Esophagus muscularis mucosa (tissue), 4 donors: ENCODE measurements around the gene RIC1. TPM values are rescaled to one million over a fixed set of nuclear protein-coding genes. Genes with fewer than 3 reads are reported as not detected.

Experiments used
- DNase-seq: peaks from one replicate; pipeline ENCODE4 v3.0.0-alpha.2; 2017; ENCODE audit errors: extremely low spot score
- H3K27ac ChIP-seq, 4 donors: fragments of 200-600 bp; sonication (generic); replicated peaks in 1 of 4; 1 replicate in 3 of 4; 2 replicates in 1 of 4; pipeline ENCODE4 v1.5.1; 2016 to 2019; ENCODE audit warnings: mild to moderate bottlenecking in 1 of 4
- H3K27me3 ChIP-seq, 4 donors: fragments of 200-600 bp; sonication (generic); one replicate each; pipeline versions ENCODE4 v1.5.1 to v1.6.0; 2016 to 2019
- H3K36me3 ChIP-seq, 4 donors: fragments of 200-600 bp; sonication (generic); one replicate each; pipeline ENCODE4 v1.5.1; 2016 to 2019
- H3K4me1 ChIP-seq, 4 donors: fragments of 200-600 bp; sonication (generic); one replicate each; pipeline ENCODE4 v1.5.1; 2016 to 2019
- H3K4me3 ChIP-seq, 4 donors: fragments of 200-600 bp; sonication (generic); 1 replicate in 2 of 4; 2 replicates in 2 of 4; pipeline ENCODE4 v1.5.1; 2016 to 2019; ENCODE audit warnings: mild to moderate bottlenecking in 4 of 4, moderate library complexity in 1 of 4
- H3K9me3 ChIP-seq, 4 donors: fragments of 200-600 bp; sonication (generic); 1 replicate in 3 of 4; 2 replicates in 1 of 4; pipeline ENCODE4 v1.5.1; 2016 to 2019
- EP300 ChIP-seq: sonication (generic); formaldehyde crosslinking; IDR thresholded peaks from one replicate; pipeline ENCODE4 v1.6.1; 2017; ENCODE audit warnings: antibody characterized with exemption
- POLR2A ChIP-seq: fragments of 450-650 bp; IDR thresholded peaks from one replicate; pipeline ENCODE4 v1.6.1; 2017; ENCODE audit warnings: antibody characterized with exemption, moderate library complexity, mild to moderate bottlenecking, low read depth
- POLR2AphosphoS5 ChIP-seq, 2 donors: sonication (generic); formaldehyde crosslinking; IDR thresholded peaks; one replicate each; pipeline ENCODE4 v1.6.1; 2017; ENCODE audit warnings: antibody characterized with exemption in 2 of 2
- WGBS: methylation state at CpG from one replicate; pipeline ENCODE4 v1.1.5; 2018; 5-methylcytosine and 5-hydroxymethylcytosine counted together
- intact Hi-C: fragments of 100-400 bp; cut with DNase I; formaldehyde crosslinking; loops from one replicate; pipeline ENCODE4 v1.15.1; 2023
- total RNA-seq, 4 donors: library from RNA; depleted of rRNA; stranded (reverse); fragments of >200 nt; gene quantifications; one replicate each; pipeline versions ENCODE4 v1.1.0 to v1.2.1, GENCODE V29; 2016
- TF ChIP-seq, protein P1 (sequence below), 3 experiments: fragments of 200-600 bp in 2 of 3; fragments of 450-650 bp in 1 of 3; sonication (generic) in 2 of 3; IDR thresholded peaks; one replicate each; pipeline ENCODE4 v1.5.1; 2017 to 2019; ENCODE audit warnings: antibody characterized with exemption in 3 of 3, mild to moderate bottlenecking in 2 of 3, moderate library complexity in 1 of 3

RIC1 gene
- total RNA-seq, 4 donors from 2014 or later: 51.6 to 64.9 (median 57.4) TPM

GRCh38 chr9:5631026-5631425, 2.1 kb downstream of the RIC1 start:
- 41% methylated on average over 1 of the region's 1 CpG for WGBS
- TF ChIP-seq POLR2A: no peak
- TF ChIP-seq, protein P1, sequence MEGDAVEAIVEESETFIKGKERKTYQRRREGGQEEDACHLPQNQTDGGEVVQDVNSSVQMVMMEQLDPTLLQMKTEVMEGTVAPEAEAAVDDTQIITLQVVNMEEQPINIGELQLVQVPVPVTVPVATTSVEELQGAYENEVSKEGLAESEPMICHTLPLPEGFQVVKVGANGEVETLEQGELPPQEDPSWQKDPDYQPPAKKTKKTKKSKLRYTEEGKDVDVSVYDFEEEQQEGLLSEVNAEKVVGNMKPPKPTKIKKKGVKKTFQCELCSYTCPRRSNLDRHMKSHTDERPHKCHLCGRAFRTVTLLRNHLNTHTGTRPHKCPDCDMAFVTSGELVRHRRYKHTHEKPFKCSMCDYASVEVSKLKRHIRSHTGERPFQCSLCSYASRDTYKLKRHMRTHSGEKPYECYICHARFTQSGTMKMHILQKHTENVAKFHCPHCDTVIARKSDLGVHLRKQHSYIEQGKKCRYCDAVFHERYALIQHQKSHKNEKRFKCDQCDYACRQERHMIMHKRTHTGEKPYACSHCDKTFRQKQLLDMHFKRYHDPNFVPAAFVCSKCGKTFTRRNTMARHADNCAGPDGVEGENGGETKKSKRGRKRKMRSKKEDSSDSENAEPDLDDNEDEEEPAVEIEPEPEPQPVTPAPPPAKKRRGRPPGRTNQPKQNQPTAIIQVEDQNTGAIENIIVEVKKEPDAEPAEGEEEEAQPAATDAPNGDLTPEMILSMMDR (IDR thresholded peaks at IDR 0.05): no peak
- no peak for TF ChIP-seq POLR2AphosphoS5 (IDR thresholded peaks at IDR 0.05)
- TF ChIP-seq EP300: no peak
- no peak for DNase-seq
- H3K27me3 ChIP-seq: no peaks in the 10 kb centered on the region
- no peak overlapping the region for H3K27ac ChIP-seq
- intact Hi-C loops: loop anchor here (5.0 to 10.0 kb wide), 3 partner anchors 66 to 196 kb away; no protein-coding TSS in a partner anchor
- peaks cover 0 to 9% (median 3%) of the 10 kb centered on the region in 4 donors for H3K9me3 ChIP-seq
- H3K4me1 ChIP-seq: peaks cover 37 to 61% (median 54%) of the 10 kb centered on the region in 4 donors
- no peaks in the 10 kb centered on the region for H3K36me3 ChIP-seq
- peak overlapping the region; percentile 77 to 99 (median 94) for H3K4me3 ChIP-seq

DNA sequence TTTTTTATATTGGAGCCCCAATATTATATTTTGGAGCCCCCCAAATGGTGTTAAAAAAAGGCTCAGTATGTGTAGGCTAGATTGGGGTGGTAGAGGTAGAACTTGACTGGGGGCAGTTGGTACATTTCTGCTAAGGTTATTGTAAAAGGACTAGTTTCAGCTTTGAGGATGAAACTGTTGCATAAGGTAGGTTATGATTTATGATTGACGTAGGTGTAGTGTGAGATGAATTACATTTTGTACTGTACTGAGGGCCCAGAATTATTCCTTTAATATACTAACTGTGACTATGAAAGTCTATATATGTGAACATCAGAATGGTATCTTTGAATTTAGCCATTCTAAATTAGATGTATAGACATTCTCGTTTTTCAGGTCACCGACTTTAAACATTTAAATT, 3.6 kb downstream of the RIC1 start:
- DNase-seq: no peak
- intact Hi-C loops: loop anchor here (5.0 to 10.0 kb wide), 3 partner anchors 65 to 195 kb away; no protein-coding TSS in a partner anchor
- TF ChIP-seq POLR2AphosphoS5 (IDR thresholded peaks at IDR 0.05) (no peak), POLR2A (no peak), EP300 (no peak)
- TF ChIP-seq, protein P1 (IDR thresholded peaks at IDR 0.05): no peak
- no peak overlapping the region for H3K27ac ChIP-seq
- peaks cover 24 to 46% (median 39%) of the 10 kb centered on the region in 4 donors for H3K4me1 ChIP-seq
- no peaks in the 10 kb centered on the region for H3K27me3 ChIP-seq
- no peaks in the 10 kb centered on the region for H3K36me3 ChIP-seq
- H3K4me3 ChIP-seq: no peak overlapping the region
- H3K9me3 ChIP-seq: peaks cover 0 to 12% (median 3%) of the 10 kb centered on the region in 4 donors
- 93% methylated on average over 3 of the region's 3 CpGs for WGBS

GRCh38 chr9:5633243-5633642, 4.3 kb downstream of the RIC1 start:
- TF ChIP-seq POLR2AphosphoS5 (IDR thresholded peaks at IDR 0.05) (no peak), EP300 (no peak), POLR2A (no peak)
- TF ChIP-seq, protein P1 (IDR thresholded peaks at IDR 0.05): no peak
- no peak overlapping the region for H3K27ac ChIP-seq
- H3K4me1 ChIP-seq: peaks cover 18 to 40% (median 32%) of the 10 kb centered on the region in 4 donors
- no peak overlapping the region for H3K4me3 ChIP-seq
- intact Hi-C loops: loop anchor here (5.0 to 10.0 kb wide), 3 partner anchors 64 to 194 kb away; no protein-coding TSS in a partner anchor
- no peaks in the 10 kb centered on the region for H3K27me3 ChIP-seq
- H3K36me3 ChIP-seq: no peaks in the 10 kb centered on the region
- 67% methylated on average over 2 of the region's 2 CpGs for WGBS
- DNase-seq: no peak
- peaks cover 0 to 12% (median 3%) of the 10 kb centered on the region in 4 donors for H3K9me3 ChIP-seq

DNA sequence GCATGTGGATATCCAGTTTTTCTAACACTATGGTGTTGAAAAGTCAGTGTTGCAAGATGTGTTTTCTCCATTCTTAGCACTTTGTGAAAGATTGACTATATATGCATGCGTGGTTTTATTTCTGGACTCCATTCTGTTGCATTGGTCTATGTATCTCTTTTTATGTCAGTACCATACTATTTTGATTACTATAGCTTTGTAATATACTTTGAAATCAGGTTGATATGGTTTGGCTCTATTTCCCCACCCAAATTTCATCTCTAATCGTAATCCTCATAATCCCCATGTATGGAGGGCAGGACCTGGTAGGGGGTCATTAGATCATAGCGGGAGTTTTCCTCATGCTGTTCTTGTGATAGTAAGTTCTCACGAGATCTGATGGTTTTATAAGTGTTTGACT, 6.5 kb downstream of the RIC1 start:
- Histone ChIP-seq H3K27me3 (no peaks in the 10 kb centered on the region), H3K27ac (no peak overlapping the region), H3K9me3 (peaks cover 0 to 17% (median 3%) of the 10 kb centered on the region in 4 donors), H3K4me3 (no peak overlapping the region), H3K36me3 (no peaks in the 10 kb centered on the region), H3K4me1 (peaks cover 16 to 39% (median 31%) of the 10 kb centered on the region in 4 donors)
- WGBS: 94% methylated on average over 4 of the region's 4 CpGs
- no peak for DNase-seq
- TF ChIP-seq POLR2AphosphoS5 (IDR thresholded peaks at IDR 0.05) (no peak), POLR2A (no peak), EP300 (no peak)
- TF ChIP-seq, protein P1 (IDR thresholded peaks at IDR 0.05): no peak
- intact Hi-C loops: loop anchor here (10.0 kb wide), 1 partner anchor 109 kb away; no protein-coding TSS in a partner anchor

DNA sequence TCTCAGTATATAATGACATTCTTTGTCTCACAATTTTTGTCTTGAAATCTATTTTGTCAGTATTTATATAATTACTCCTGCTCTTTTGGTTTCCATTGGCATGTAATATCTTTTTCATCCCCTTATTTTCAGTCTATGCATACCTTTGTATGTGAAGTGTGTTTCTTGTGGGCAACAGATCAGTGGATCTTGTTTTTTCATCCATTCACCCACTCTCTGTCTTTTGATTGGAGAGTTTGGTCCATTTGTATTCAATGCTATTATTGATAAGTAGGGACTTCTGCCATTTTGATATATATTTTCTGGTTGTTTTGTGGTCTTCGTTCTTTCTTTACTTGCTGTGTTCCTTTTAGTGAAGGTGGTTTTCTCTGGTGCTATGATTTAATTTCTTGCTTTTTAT, 10.9 kb downstream of the RIC1 start:
- Histone ChIP-seq H3K4me1 (peaks cover under 1 to 29% (median 17%) of the 10 kb centered on the region in 4 donors), H3K4me3 (no peak overlapping the region), H3K36me3 (no peaks in the 10 kb centered on the region), H3K27me3 (no peaks in the 10 kb centered on the region), H3K27ac (no peak overlapping the region), H3K9me3 (peaks cover 0 to 17% (median 3%) of the 10 kb centered on the region in 4 donors)
- TF ChIP-seq EP300: no peak
- TF ChIP-seq POLR2A: no peak
- TF ChIP-seq, protein P1 (IDR thresholded peaks at IDR 0.05): no peak
- no peak for TF ChIP-seq POLR2AphosphoS5 (IDR thresholded peaks at IDR 0.05)
- intact Hi-C loops: loop anchor here (10.0 kb wide), 1 partner anchor 105 kb away; no protein-coding TSS in a partner anchor
- no peak for DNase-seq
- WGBS: 93% methylated on average over 1 of the region's 1 CpG
